Measurements from ENCODE around the gene PCDHA7. TPM values are rescaled to one million over a fixed set of nuclear protein-coding genes. Genes with fewer than 3 reads are reported as not detected.
"Not testable (repeated sequence)": the region's sequence is repeated elsewhere in the genome, so short reads cannot be mapped to it uniquely, and the experiment has no call there.

Gene PCDHA7
- total and polyA plus RNA-seq, 2 of the 4 experiments (the other 2 are of a cell fraction) = 0.10 to 0.18 TPM

DNA sequence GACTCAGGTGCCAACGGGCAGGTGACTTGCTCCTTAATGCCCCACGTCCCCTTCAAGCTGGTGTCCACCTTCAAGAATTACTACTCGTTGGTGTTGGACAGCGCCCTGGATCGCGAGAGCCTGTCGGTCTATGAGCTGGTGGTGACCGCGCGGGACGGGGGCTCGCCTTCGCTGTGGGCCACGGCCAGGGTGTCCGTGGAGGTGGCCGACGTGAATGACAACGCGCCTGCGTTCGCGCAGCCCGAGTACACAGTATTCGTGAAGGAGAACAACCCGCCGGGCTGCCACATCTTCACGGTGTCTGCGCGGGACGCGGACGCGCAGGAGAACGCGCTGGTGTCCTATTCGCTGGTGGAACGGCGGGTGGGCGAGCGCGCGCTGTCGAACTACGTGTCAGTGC is 46.6 kb upstream of the PCDHA7 start:
- H3K27ac ChIP-seq (ENCODE audit: insufficient read depth, low read length); H4K8ac ChIP-seq (ENCODE audit: low read depth in 2 of 2, low read length in 2 of 2); H2AK5ac ChIP-seq (ENCODE audit: low read depth, low read length); H3K56ac ChIP-seq (ENCODE audit: extremely low read depth, insufficient read depth, low read length); H2BK120ac ChIP-seq (ENCODE audit: low read depth, low read length); H2BK20ac ChIP-seq (ENCODE audit: low read depth, low read length); H3K14ac ChIP-seq (replicated peaks; ENCODE audit: low read depth, low read length); H2BK15ac ChIP-seq (ENCODE audit: low read depth, low read length); H3K4me2 ChIP-seq (ENCODE audit: low read depth, low read length); H3K9ac ChIP-seq (ENCODE audit: low read depth, low read length); intact Hi-C loops (cut with micrococcal nuclease); H3K4me3 ChIP-seq (ENCODE audit: insufficient read depth, low read depth, low read length); BruUV-seq (replicated peaks); H2AK9ac ChIP-seq (replicated peaks; ENCODE audit: low read depth, low read length, poor library complexity); H3K4me1 ChIP-seq (ENCODE audit: control insufficient read depth, insufficient read depth, low read length); POLR2A ChIA-PET (ENCODE audit: unreplicated experiment); H3K9me1 ChIP-seq (ENCODE audit: insufficient read depth, low read length); H3K36me3 ChIP-seq (ENCODE audit: control insufficient read depth, insufficient read depth, low read length); H3K23ac ChIP-seq (ENCODE audit: low read depth, low read length); H2BK5ac ChIP-seq (ENCODE audit: low read depth, low read length, poor library complexity, severe bottlenecking); in situ Hi-C loops (cut with MboI; ENCODE audit: low sequenced_read_pairs); CTCF ChIA-PET; H2AFZ ChIP-seq (replicated peaks; ENCODE audit: low read length, poor library complexity); H3K79me1 ChIP-seq (ENCODE audit: low read depth in 1 of 2, low read length in 2 of 2); DNase-seq; H3K18ac ChIP-seq (ENCODE audit: low read depth, low read length); H3K27me3 ChIP-seq (ENCODE audit: control insufficient read depth, insufficient read depth, low read length); dilution Hi-C loops (cut with HindIII; ENCODE audit: low sequenced_read_pairs, unreplicated experiment); H4K5ac ChIP-seq (ENCODE audit: low read depth, low read length); H4K20me1 ChIP-seq (ENCODE audit: insufficient read depth, low read length); H3K4ac ChIP-seq (ENCODE audit: low read depth, low read length); H4K91ac ChIP-seq (ENCODE audit: insufficient read depth, low read depth, low read length); ATAC-seq (ENCODE audit: low read depth): not testable (repeated sequence)
- peaks cover 33% of the 10 kb centered on the region for H3K9me3 ChIP-seq (ENCODE audit: control insufficient read depth, insufficient read depth, low read length)
- WGBS, 2 experiments (ENCODE audit: extremely low coverage in 2 of 2, insufficient read length in 1 of 2) = 53% methylated on average over 30 of the region's 44 CpGs; no CpG with 5 or more reads in 1 of the 2 experiments

DNA sequence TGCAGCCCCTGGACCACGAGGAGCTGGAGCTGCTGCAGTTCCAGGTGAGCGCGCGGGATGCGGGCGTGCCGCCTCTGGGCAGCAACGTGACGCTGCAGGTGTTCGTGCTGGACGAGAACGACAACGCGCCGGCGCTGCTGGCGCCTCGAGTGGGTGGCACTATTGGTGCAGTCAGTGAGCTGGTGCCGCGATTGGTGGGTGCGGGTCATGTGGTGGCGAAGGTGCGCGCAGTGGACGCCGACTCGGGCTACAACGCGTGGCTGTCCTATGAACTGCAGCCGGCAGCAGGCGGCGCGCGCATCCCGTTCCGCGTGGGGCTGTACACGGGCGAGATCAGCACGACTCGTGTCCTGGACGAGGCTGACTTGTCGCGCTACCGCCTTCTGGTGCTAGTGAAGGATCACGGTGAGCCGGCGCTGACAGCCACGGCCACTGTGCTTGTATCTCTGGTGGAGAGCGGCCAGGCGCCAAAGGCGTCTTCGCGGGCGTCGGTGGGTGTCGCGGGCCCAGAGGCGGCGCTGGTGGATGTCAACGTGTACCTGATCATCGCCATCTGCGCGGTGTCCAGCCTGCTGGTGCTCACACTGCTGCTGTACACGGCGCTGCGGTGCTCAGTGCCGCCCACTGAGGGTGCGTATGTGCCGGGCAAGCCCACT is 46.1 kb upstream of the PCDHA7 start:
- POLR2A ChIA-PET (ENCODE audit: unreplicated experiment); CTCF ChIA-PET; H3K36me3 ChIP-seq (ENCODE audit: control insufficient read depth, insufficient read depth, low read length): not testable (repeated sequence)

More for the DNA sequence above, 46.1 kb upstream of the PCDHA7 start:
- H4K8ac ChIP-seq (ENCODE audit: low read depth in 2 of 2, low read length in 2 of 2); in situ Hi-C loops (cut with MboI; ENCODE audit: low sequenced_read_pairs); H2AFZ ChIP-seq (replicated peaks; ENCODE audit: low read length, poor library complexity); H3K14ac ChIP-seq (replicated peaks; ENCODE audit: low read depth, low read length); H4K5ac ChIP-seq (ENCODE audit: low read depth, low read length); H3K4me3 ChIP-seq (ENCODE audit: insufficient read depth, low read depth, low read length); H3K9me1 ChIP-seq (ENCODE audit: insufficient read depth, low read length); DNase-seq; H3K79me1 ChIP-seq (ENCODE audit: low read depth in 1 of 2, low read length in 2 of 2); H3K4ac ChIP-seq (ENCODE audit: low read depth, low read length); H2AK5ac ChIP-seq (ENCODE audit: low read depth, low read length); H2BK15ac ChIP-seq (ENCODE audit: low read depth, low read length); H3K4me2 ChIP-seq (ENCODE audit: low read depth, low read length); H3K23ac ChIP-seq (ENCODE audit: low read depth, low read length); ATAC-seq (ENCODE audit: low read depth); H2BK5ac ChIP-seq (ENCODE audit: low read depth, low read length, poor library complexity, severe bottlenecking); H2BK20ac ChIP-seq (ENCODE audit: low read depth, low read length); BruUV-seq (replicated peaks); intact Hi-C loops (cut with micrococcal nuclease); H3K56ac ChIP-seq (ENCODE audit: extremely low read depth, insufficient read depth, low read length); H3K18ac ChIP-seq (ENCODE audit: low read depth, low read length); H4K91ac ChIP-seq (ENCODE audit: insufficient read depth, low read depth, low read length); H3K27me3 ChIP-seq (ENCODE audit: control insufficient read depth, insufficient read depth, low read length); H3K27ac ChIP-seq (ENCODE audit: insufficient read depth, low read length); H3K4me1 ChIP-seq (ENCODE audit: control insufficient read depth, insufficient read depth, low read length); H2BK120ac ChIP-seq (ENCODE audit: low read depth, low read length); H4K20me1 ChIP-seq (ENCODE audit: insufficient read depth, low read length); H3K9ac ChIP-seq (ENCODE audit: low read depth, low read length); dilution Hi-C loops (cut with HindIII; ENCODE audit: low sequenced_read_pairs, unreplicated experiment); H2AK9ac ChIP-seq (replicated peaks; ENCODE audit: low read depth, low read length, poor library complexity): not testable (repeated sequence)
- WGBS, 2 experiments (ENCODE audit: extremely low coverage in 2 of 2, insufficient read length in 1 of 2) = 51% methylated on average over 42 of the region's 70 CpGs; no CpG with 5 or more reads in 1 of the 2 experiments
- peaks cover 30% of the 10 kb centered on the region for H3K9me3 ChIP-seq (ENCODE audit: control insufficient read depth, insufficient read depth, low read length)

Measured in IMR-90 (cell line).